ENCODE data around the gene PDIA5.

- TF ChIP-seq MXI1 (IDR thresholded peaks at IDR 0.05; ENCODE audit: borderline replicate concordance, low read depth, low read length): no peak
- 0 out of 2 replicates have a peak, but pooled peaks have one; percentile 15 for TF ChIP-seq POLR2A (IDR thresholded peaks at IDR 0.05; ENCODE audit: low read depth, low read length)
- no peak for TF ChIP-seq BHLHE40 (IDR thresholded peaks at IDR 0.05; ENCODE audit: low read depth, low read length)
- TF ChIP-seq USF2 (IDR thresholded peaks at IDR 0.05; ENCODE audit: low read depth, low read length): no peak
- no peak for TF ChIP-seq CTCF (conservative IDR thresholded peaks at IDR 0.05; ENCODE audit: low read depth, low read length)
- no peak for TF ChIP-seq RAD21 (IDR thresholded peaks at IDR 0.05; ENCODE audit: low read length)
- TF ChIP-seq RCOR1 (IDR thresholded peaks at IDR 0.05; ENCODE audit: insufficient replicate concordance, low read length): no peak
- no peak for TF ChIP-seq RFX5 (IDR thresholded peaks at IDR 0.05; ENCODE audit: low read depth, low read length)
- no peak for TF ChIP-seq CEBPB (IDR thresholded peaks at IDR 0.05; ENCODE audit: low read depth, low read length)
Measured at GRCh38 chr3:123067689-123068600, 1.1 kb downstream of the PDIA5 start.
